ENCODE results near the gene NFIB.

NFIB gene

GRCh38 chr9:14139287-14139686 is 174.7 kb downstream of the NFIB start:
- DNase-seq = no peak

GRCh38 chr9:14136646-14137370 is 177.1 kb downstream of the NFIB start:
- DNase-seq = no peak

- DNase-seq = no peak
Observed at GRCh38 chr9:14136047-14136635, 177.8 kb downstream of the NFIB start.

- DNase-seq = no peak
Observed at GRCh38 chr9:14135421-14135820, 178.5 kb downstream of the NFIB start.

- DNase-seq = no peak
Observed at GRCh38 chr9:14133394-14133793, 180.5 kb downstream of the NFIB start.

GRCh38 chr9:14132775-14133174 is 181.2 kb downstream of the NFIB start:
- DNase-seq = no peak

GRCh38 chr9:14131356-14132088 is 182.4 kb downstream of the NFIB start:
- no peak for DNase-seq

GRCh38 chr9:14127656-14128055 is 186.3 kb downstream of the NFIB start:
- no peak for DNase-seq

GRCh38 chr9:14119694-14120514 is 194.0 kb downstream of the NFIB start:
- DNase-seq = no peak

- no peak for DNase-seq
Observed at GRCh38 chr9:14112226-14112625, 201.7 kb downstream of the NFIB start.

GRCh38 chr9:14111696-14112095 is 202.2 kb downstream of the NFIB start:
- DNase-seq = no peak

- DNase-seq = no peak
Observed at GRCh38 chr9:14107977-14108376, 206.0 kb downstream of the NFIB start.

GRCh38 chr9:14107495-14107894 is 206.4 kb downstream of the NFIB start:
- DNase-seq = no peak

GRCh38 chr9:14106699-14107098 is 207.2 kb downstream of the NFIB start:
- DNase-seq = no peak

- DNase-seq = no peak
Observed at GRCh38 chr9:14104496-14104895, 209.4 kb downstream of the NFIB start.

GRCh38 chr9:14103115-14103514 is 210.8 kb downstream of the NFIB start:
- no peak for DNase-seq

- no peak for DNase-seq
Observed at GRCh38 chr9:14099737-14100136, 214.2 kb downstream of the NFIB start.

- DNase-seq = no peak
Observed at GRCh38 chr9:14098486-14099180, 215.3 kb downstream of the NFIB start.

- DNase-seq = no peak
Observed at GRCh38 chr9:14097666-14098415, 216.1 kb downstream of the NFIB start.

GRCh38 chr9:14097215-14097614 is 216.7 kb downstream of the NFIB start:
- DNase-seq = no peak

- no peak for DNase-seq
Observed at GRCh38 chr9:14096258-14096922, 217.6 kb downstream of the NFIB start.
